H9 (cell line): ENCODE measurements around the gene TNRC18. TPM values are rescaled to one million over a fixed set of nuclear protein-coding genes. Genes with fewer than 3 reads are reported as not detected.

ENCODE experiments used
- DNase-seq: peaks from one replicate; pipeline ENCODE4 v3.0.0-alpha.2; 2017
- H2AFZ ChIP-seq: one replicate; pipeline ENCODE4 v1.6.1; 2013; ENCODE audit warnings: mild to moderate bottlenecking, low read length, control low read depth, moderate library complexity
- H2AK5ac ChIP-seq: 2 replicates; pipeline ENCODE4 v1.6.1; 2013; ENCODE audit warnings: low read length, control low read depth, mixed read lengths; ENCODE audit not compliant: insufficient read length
- H2BK120ac ChIP-seq: one replicate; pipeline ENCODE4 v1.6.1; 2013; ENCODE audit warnings: low read depth, mild to moderate bottlenecking, low read length, control low read depth, inconsistent platforms; ENCODE audit not compliant: poor library complexity, severe bottlenecking
- H2BK12ac ChIP-seq: 2 replicates; pipeline ENCODE4 v1.6.1; 2013; ENCODE audit warnings: low read length, control low read depth, mixed read lengths, low read depth; ENCODE audit not compliant: insufficient read length
- H2BK15ac ChIP-seq: 2 replicates; pipeline ENCODE4 v1.6.1; 2013; ENCODE audit warnings: low read depth, low read length, control low read depth
- H2BK20ac ChIP-seq: one replicate; pipeline ENCODE4 v1.6.1; 2013; ENCODE audit warnings: low read depth, mild to moderate bottlenecking, low read length, control low read depth, inconsistent platforms; ENCODE audit not compliant: poor library complexity, severe bottlenecking
- H2BK5ac ChIP-seq: 2 replicates; pipeline ENCODE4 v1.6.1; 2013; ENCODE audit warnings: low read length, control low read depth, mixed read lengths; ENCODE audit not compliant: insufficient read length
- H3K14ac ChIP-seq: 2 replicates; pipeline ENCODE4 v1.6.1; 2013; ENCODE audit warnings: low read length, control low read depth; ENCODE audit not compliant: insufficient read depth
- H3K18ac ChIP-seq: 2 replicates; pipeline ENCODE4 v1.6.1; 2013; ENCODE audit warnings: low read depth, mild to moderate bottlenecking, mixed read lengths, low read length, control low read depth; ENCODE audit not compliant: insufficient read length
- H3K23ac ChIP-seq: 2 replicates; pipeline ENCODE4 v1.6.1; 2013; ENCODE audit warnings: low read length, control low read depth, mixed read lengths, low read depth; ENCODE audit not compliant: insufficient read length
- H3K23me2 ChIP-seq: 2 replicates; pipeline ENCODE4 v1.6.1; 2013; ENCODE audit warnings: low read depth, mild to moderate bottlenecking, mixed read lengths, low read length, control low read depth; ENCODE audit not compliant: insufficient read length, poor library complexity, severe bottlenecking
- H3K27ac ChIP-seq: 2 replicates; pipeline ENCODE4 v1.5.1; 2013; ENCODE audit warnings: low read length, control low read depth, mixed read lengths, low read depth; ENCODE audit not compliant: insufficient read length
- H3K27me3 ChIP-seq: 2 replicates; pipeline ENCODE4 v1.6.1; 2013; ENCODE audit warnings: low read length, control low read depth, inconsistent platforms; ENCODE audit not compliant: insufficient read depth
- H3K4ac ChIP-seq: 2 replicates; pipeline ENCODE4 v1.6.1; 2013; ENCODE audit warnings: low read depth, mild to moderate bottlenecking, control low read depth, inconsistent platforms, low read length, moderate library complexity
- H3K4me1 ChIP-seq: 2 replicates; pipeline ENCODE4 v1.6.1; 2013; ENCODE audit warnings: low read length, control low read depth, inconsistent platforms; ENCODE audit not compliant: insufficient read depth
- H3K4me2 ChIP-seq: 2 replicates; pipeline ENCODE4 v1.6.1; 2013; ENCODE audit warnings: low read length, control low read depth, mixed read lengths; ENCODE audit not compliant: insufficient read length, insufficient read depth
- H3K56ac ChIP-seq: 2 replicates; pipeline ENCODE4 v1.6.1; 2013; ENCODE audit warnings: low read depth, mild to moderate bottlenecking, mixed read lengths, low read length, control low read depth; ENCODE audit not compliant: insufficient read length
- H3K79me1 ChIP-seq: 2 replicates; pipeline ENCODE4 v1.6.1; 2013; ENCODE audit warnings: low read depth, mild to moderate bottlenecking, moderate library complexity, low read length, control low read depth, inconsistent platforms; ENCODE audit not compliant: insufficient read depth, poor library complexity, severe bottlenecking
- H3K79me2 ChIP-seq: 2 replicates; pipeline ENCODE4 v1.6.1; 2013; ENCODE audit warnings: low read length, control low read depth, inconsistent platforms; ENCODE audit not compliant: insufficient read depth
- H3K9ac ChIP-seq: 2 replicates; pipeline ENCODE4 v1.6.1; 2013; ENCODE audit warnings: low read length, control low read depth, mixed read lengths; ENCODE audit not compliant: insufficient read length; ENCODE audit errors: extremely low read depth
- H3K9me3 ChIP-seq: one replicate; pipeline ENCODE4 v1.6.1; 2013; ENCODE audit warnings: low read depth, low read length, inconsistent platforms; ENCODE audit not compliant: control insufficient read depth
- H3T11ph ChIP-seq: one replicate; pipeline ENCODE4 v1.6.1; 2013; ENCODE audit warnings: mild to moderate bottlenecking, low read length, control low read depth, inconsistent platforms
- H4K20me1 ChIP-seq: one replicate; pipeline ENCODE4 v1.6.1; 2013; ENCODE audit not compliant: control insufficient read depth, insufficient read length, insufficient read depth
- H4K5ac ChIP-seq: 2 replicates; pipeline ENCODE4 v1.6.1; 2013; ENCODE audit warnings: low read depth, mild to moderate bottlenecking, mixed read lengths, low read length, control low read depth; ENCODE audit not compliant: insufficient read length
- H4K8ac ChIP-seq: replicated peaks from 2 replicates; pipeline ENCODE4 v1.6.1; 2013; ENCODE audit warnings: low read length, control low read depth, mixed read lengths, low read depth; ENCODE audit not compliant: insufficient read length
- H4K91ac ChIP-seq: 2 replicates; pipeline ENCODE4 v1.6.1; 2013; ENCODE audit warnings: low read depth, mild to moderate bottlenecking, moderate library complexity, mixed read lengths, low read length, control low read depth; ENCODE audit not compliant: insufficient read length
- H3K27ac Mint-ChIP-seq, 3 experiments: 2 replicates in 2 of 3; 3 replicates in 1 of 3; pipeline ENCODE4 v1.8.0; 2020 to 2021; ENCODE audit warnings: mixed read lengths in 3 of 3, mild to moderate bottlenecking in 1 of 3, moderate library complexity in 1 of 3
- H3K27me3 Mint-ChIP-seq: 2 replicates; pipeline ENCODE4 v1.8.0; 2021; ENCODE audit warnings: low read depth, mild to moderate bottlenecking, moderate library complexity, mixed read lengths
- H3K36me3 Mint-ChIP-seq, 3 experiments: 2 replicates in 2 of 3; 3 replicates in 1 of 3; pipeline ENCODE4 v1.8.0; 2020 to 2021; ENCODE audit warnings: low read depth in 3 of 3, mixed read lengths in 3 of 3; ENCODE audit not compliant: insufficient read depth in 1 of 3
- H3K4me1 Mint-ChIP-seq, 2 experiments: 2 replicates each; pipeline ENCODE4 v1.8.0; 2020; ENCODE audit warnings: mixed read lengths in 2 of 2
- H3K4me3 Mint-ChIP-seq, 2 experiments: 2 replicates in 1 of 2; 3 replicates in 1 of 2; pipeline ENCODE4 v1.8.0; 2020 to 2021; ENCODE audit warnings: mild to moderate bottlenecking in 2 of 2, mixed read lengths in 2 of 2, moderate library complexity in 1 of 2
- H3K9me3 Mint-ChIP-seq, 2 experiments: 2 replicates in 1 of 2; 3 replicates in 1 of 2; pipeline ENCODE4 v1.8.0; 2020; ENCODE audit warnings: mild to moderate bottlenecking in 2 of 2, mixed read lengths in 2 of 2, moderate library complexity in 1 of 2
- WGBS: extraction: QIAGEN DNeasy Blood & Tissue Kit; methylation state at CpG from one replicate; pipeline ENCODE4 v1.1.7; 2013; ENCODE audit warnings: missing lambda C conversion rate, low lambda C conversion rate, mixed read lengths; ENCODE audit not compliant: insufficient read length; ENCODE audit errors: extremely low coverage; 5-methylcytosine and 5-hydroxymethylcytosine counted together
- total RNA-seq: library from RNA; stranded (reverse); gene quantifications from 2 replicates; pipeline ENCODE4 v1.2.1, GENCODE V29; 2021
- TF ChIP-seq, protein P1 (sequence below): fragments of 200-600 bp; sonication (generic); conservative IDR thresholded peaks from 3 replicates; pipeline ENCODE4 v1.8.0; 2021; ENCODE audit warnings: antibody characterized with exemption, mild to moderate bottlenecking

Gene TNRC18
- total RNA-seq, 1 experiment from 2014 or later: 21.2 TPM

DNA sequence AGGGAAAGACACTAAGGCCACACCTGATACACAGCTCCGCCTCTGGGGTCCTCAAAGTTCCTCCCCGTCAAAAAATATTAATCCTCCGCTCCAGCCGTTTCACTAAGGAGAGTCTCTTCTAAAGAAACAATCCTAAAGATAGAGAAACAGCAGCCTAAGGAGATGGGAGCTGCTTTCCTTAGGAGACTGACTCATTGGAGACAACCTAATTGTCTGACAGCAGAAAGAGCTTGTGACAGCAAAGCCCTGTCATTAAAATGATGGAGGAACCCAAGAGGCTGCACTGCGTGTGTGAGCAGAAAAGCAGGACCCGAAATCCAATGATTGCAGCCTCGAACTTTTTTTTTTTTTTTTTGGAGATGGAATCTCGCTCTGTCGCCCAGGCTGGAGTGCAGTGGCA is 44.0 kb upstream of the TNRC18 start:
- Histone ChIP-seq H3K14ac (no peak overlapping the region), H4K8ac (no peak overlapping the region), H3K4me1 (no peaks in the 10 kb centered on the region), H2BK15ac (no peak overlapping the region), H2BK5ac (no peak overlapping the region), H3K79me2 (no peaks in the 10 kb centered on the region), H4K5ac (no peak overlapping the region), H4K91ac (no peak overlapping the region), H3K9ac (no peak overlapping the region), H3K23me2 (no peaks in the 10 kb centered on the region), H3T11ph (no peak overlapping the region), H3K23ac (no peak overlapping the region), H3K4ac (no peak overlapping the region), H4K20me1 (no peaks in the 10 kb centered on the region), H3K4me2 (no peak overlapping the region), H3K27me3 (no peaks in the 10 kb centered on the region), H3K18ac (no peak overlapping the region), H2BK20ac (no peak overlapping the region), H3K79me1 (no peaks in the 10 kb centered on the region), H3K9me3 (no peaks in the 10 kb centered on the region), H2BK12ac (no peak overlapping the region), H3K56ac (no peak overlapping the region), H2AK5ac (no peak overlapping the region), H2AFZ (no peak overlapping the region), H3K27ac (no peak overlapping the region), H2BK120ac (no peak overlapping the region)
- no CpG with 5 or more reads among the region's 9 CpGs for WGBS
- Mint-ChIP-seq H3K27ac (no peak overlapping the region), H3K9me3 (no peaks in the 10 kb centered on the region), H3K36me3 (peaks cover 0 to 2% (median 0%) of the 10 kb centered on the region in 3 experiments; a peak in 3 of 7 replicates), H3K4me1 (0 out of 4 replicates have a peak, but pooled peaks cover 0 to 7% of the 10 kb centered on the region in 2 experiments), H3K27me3 (no peaks in the 10 kb centered on the region), H3K4me3 (no peak overlapping the region)
- TF ChIP-seq, protein P1, sequence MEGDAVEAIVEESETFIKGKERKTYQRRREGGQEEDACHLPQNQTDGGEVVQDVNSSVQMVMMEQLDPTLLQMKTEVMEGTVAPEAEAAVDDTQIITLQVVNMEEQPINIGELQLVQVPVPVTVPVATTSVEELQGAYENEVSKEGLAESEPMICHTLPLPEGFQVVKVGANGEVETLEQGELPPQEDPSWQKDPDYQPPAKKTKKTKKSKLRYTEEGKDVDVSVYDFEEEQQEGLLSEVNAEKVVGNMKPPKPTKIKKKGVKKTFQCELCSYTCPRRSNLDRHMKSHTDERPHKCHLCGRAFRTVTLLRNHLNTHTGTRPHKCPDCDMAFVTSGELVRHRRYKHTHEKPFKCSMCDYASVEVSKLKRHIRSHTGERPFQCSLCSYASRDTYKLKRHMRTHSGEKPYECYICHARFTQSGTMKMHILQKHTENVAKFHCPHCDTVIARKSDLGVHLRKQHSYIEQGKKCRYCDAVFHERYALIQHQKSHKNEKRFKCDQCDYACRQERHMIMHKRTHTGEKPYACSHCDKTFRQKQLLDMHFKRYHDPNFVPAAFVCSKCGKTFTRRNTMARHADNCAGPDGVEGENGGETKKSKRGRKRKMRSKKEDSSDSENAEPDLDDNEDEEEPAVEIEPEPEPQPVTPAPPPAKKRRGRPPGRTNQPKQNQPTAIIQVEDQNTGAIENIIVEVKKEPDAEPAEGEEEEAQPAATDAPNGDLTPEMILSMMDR: no peak
- no peak for DNase-seq
